ENCODE data around the gene CCNB1. TPM values are rescaled to one million over a fixed set of nuclear protein-coding genes. Genes with fewer than 3 reads are reported as not detected.
"Not testable (repeated sequence)": the region's sequence is repeated elsewhere in the genome, so short reads cannot be mapped to it uniquely, and the experiment has no call there.

CCNB1 gene
- total RNA-seq (2014; rRNA removed; shearing (Covaris generic); ENCODE audit: low replicate concordance), result 58.5 and 96.4 TPM in 2 replicates

DNA sequence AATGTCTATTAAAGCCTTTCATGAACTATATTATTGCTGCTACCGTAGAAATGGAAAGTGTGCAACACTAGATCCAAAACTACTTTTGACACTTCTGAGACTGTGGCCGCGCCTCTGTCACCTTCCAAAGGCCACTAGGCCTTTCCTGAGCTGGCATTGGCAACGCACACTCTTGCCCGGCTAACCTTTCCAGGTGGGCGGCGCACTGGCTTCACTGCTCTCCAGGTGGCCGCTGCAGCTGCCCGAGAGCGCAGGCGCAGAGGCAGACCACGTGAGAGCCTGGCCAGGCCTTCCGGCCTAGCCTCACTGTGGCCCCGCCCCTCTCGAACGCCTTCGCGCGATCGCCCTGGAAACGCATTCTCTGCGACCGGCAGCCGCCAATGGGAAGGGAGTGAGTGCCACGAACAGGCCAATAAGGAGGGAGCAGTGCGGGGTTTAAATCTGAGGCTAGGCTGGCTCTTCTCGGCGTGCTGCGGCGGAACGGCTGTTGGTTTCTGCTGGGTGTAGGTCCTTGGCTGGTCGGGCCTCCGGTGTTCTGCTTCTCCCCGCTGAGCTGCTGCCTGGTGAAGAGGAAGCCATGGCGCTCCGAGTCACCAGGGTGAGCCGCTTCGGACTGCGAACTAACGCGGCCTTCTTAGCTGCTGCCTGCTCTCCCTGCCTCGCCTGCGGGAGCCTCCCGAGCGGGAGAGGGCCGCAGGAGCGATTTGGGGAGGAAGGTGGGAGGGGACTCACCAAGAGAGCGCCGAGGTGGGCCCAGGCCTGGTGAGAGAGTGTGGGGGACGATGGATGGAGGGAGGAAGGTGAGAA is at the start of gene CCNB1:
CCNB1 (plus strand) TSS at position 465 of the 807 bp plus-strand sequence; CDS start at position 578, 113 bp downstream.
- peak; percentile 99 for DNase-seq
- peak within 1 kb of the TSS; percentile 96 for H3K9ac ChIP-seq (ENCODE audit: low read length)

DNA sequence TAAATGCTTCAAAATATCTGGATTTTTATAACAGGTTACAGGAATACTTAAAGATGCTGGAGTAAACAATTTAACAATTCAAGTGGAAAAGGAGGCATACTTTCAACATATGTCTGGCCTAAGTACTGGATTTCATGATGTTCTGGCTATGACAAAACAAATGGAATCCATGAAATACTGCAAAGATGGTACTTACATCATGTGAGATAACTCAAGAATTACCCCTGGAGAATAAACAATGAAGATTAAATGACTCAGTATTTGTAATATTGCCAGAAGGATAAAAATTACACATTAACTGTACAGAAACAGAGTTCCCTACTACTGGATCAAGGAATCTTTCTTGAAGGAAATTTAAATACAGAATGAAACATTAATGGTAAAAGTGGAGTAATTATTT is 37.5 kb upstream of the CCNB1 start:
- no peak for DNase-seq
- no peak overlapping the region for H3K9ac ChIP-seq (ENCODE audit: low read length)
- H3K79me2 ChIP-seq (ENCODE audit: low read length), result no peaks in the 10 kb centered on the region
- no peak overlapping the region for H3K4me2 ChIP-seq (ENCODE audit: low read depth, low read length, poor library complexity, severe bottlenecking)
- H2AFZ ChIP-seq (ENCODE audit: low read length), result no peak overlapping the region
- H3K4me3 ChIP-seq (ENCODE audit: low read length), result no peak overlapping the region
- no peaks in the 10 kb centered on the region for H3K27me3 ChIP-seq (ENCODE audit: low read length)
- H3K9me2 ChIP-seq (replicated peaks; ENCODE audit: insufficient read depth, low read length), result no peaks in the 10 kb centered on the region
- H4K20me1 ChIP-seq (ENCODE audit: insufficient read depth, low read depth, low read length), result no peaks in the 10 kb centered on the region
- peaks cover 26% of the 10 kb centered on the region; the same call in 1 of the 2 replicates for H3K36me3 ChIP-seq (ENCODE audit: insufficient read depth, low read length)
- no peak overlapping the region for H3K27ac ChIP-seq (ENCODE audit: low read length)
- no peaks in the 10 kb centered on the region for H3K9me3 ChIP-seq (ENCODE audit: low read length)
- H3K4me1 ChIP-seq (ENCODE audit: low read length), result peaks cover 21% of the 10 kb centered on the region

More for the DNA sequence above, at the start of gene CCNB1:
- Histone ChIP-seq H3K27me3 (ENCODE audit: low read length) (no peaks in the 10 kb centered on the region), H3K9me2 (replicated peaks; ENCODE audit: insufficient read depth, low read length) (no peaks in the 10 kb centered on the region), H3K36me3 (ENCODE audit: insufficient read depth, low read length) (peaks cover 31% of the 10 kb centered on the region), H3K27ac (ENCODE audit: low read length) (peak within 1 kb of the TSS; percentile 84), H2AFZ (ENCODE audit: low read length) (peak within 1 kb of the TSS; percentile 69), H3K79me2 (ENCODE audit: low read length) (peaks cover 18% of the 10 kb centered on the region), H3K4me1 (ENCODE audit: low read length) (peaks cover 22% of the 10 kb centered on the region), H4K20me1 (ENCODE audit: insufficient read depth, low read depth, low read length) (no peaks in the 10 kb centered on the region), H3K9me3 (ENCODE audit: low read length) (no peaks in the 10 kb centered on the region), H3K4me3 (ENCODE audit: low read length) (peak within 1 kb of the TSS; percentile 97), H3K4me2 (ENCODE audit: low read depth, low read length, poor library complexity, severe bottlenecking) (peak within 1 kb of the TSS; percentile 95)

DNA sequence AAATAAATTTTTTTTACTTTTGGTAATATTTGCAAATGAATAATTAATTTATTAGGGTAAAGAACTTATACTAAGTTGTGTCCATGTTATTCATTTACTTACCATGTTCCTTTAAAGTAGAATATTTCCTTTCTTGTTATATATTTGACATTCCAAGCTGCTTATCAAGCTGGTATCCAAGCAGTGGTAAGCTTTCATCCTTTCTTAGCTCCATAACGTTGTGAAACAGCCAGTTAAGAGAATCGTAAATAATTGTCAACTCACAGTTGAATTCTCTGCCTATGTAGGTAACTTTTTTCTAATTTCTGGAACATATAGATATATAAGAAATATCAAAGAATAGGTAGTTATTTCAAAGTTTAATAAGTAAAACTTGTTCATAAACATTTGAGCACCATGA is 36.7 kb upstream of the CCNB1 start:
- no peaks in the 10 kb centered on the region for H3K9me3 ChIP-seq (ENCODE audit: low read length)
- H3K27ac ChIP-seq (ENCODE audit: low read length), result peak overlapping the region; percentile 65; the same call in 1 of the 2 replicates
- H3K4me2 ChIP-seq (ENCODE audit: low read depth, low read length, poor library complexity, severe bottlenecking), result peak overlapping the region; percentile 40
- H4K20me1 ChIP-seq (ENCODE audit: insufficient read depth, low read depth, low read length), result no peaks in the 10 kb centered on the region
- peaks cover 23% of the 10 kb centered on the region for H3K4me1 ChIP-seq (ENCODE audit: low read length)
- no peaks in the 10 kb centered on the region for H3K9me2 ChIP-seq (replicated peaks; ENCODE audit: insufficient read depth, low read length)
- no peaks in the 10 kb centered on the region for H3K27me3 ChIP-seq (ENCODE audit: low read length)
- H3K4me3 ChIP-seq (ENCODE audit: low read length), result no peak overlapping the region
- no peak overlapping the region for H3K9ac ChIP-seq (ENCODE audit: low read length)
- no peak overlapping the region for H2AFZ ChIP-seq (ENCODE audit: low read length)
- peaks cover 26% of the 10 kb centered on the region; the same call in 1 of the 2 replicates for H3K36me3 ChIP-seq (ENCODE audit: insufficient read depth, low read length)
- DNase-seq, result no peak
- H3K79me2 ChIP-seq (ENCODE audit: low read length), result no peaks in the 10 kb centered on the region

GRCh38 chr5:69131304-69131703 is 35.6 kb upstream of the CCNB1 start:
- Histone ChIP-seq H3K9me2 (replicated peaks; ENCODE audit: insufficient read depth, low read length) (no peaks in the 10 kb centered on the region), H4K20me1 (ENCODE audit: insufficient read depth, low read depth, low read length) (no peaks in the 10 kb centered on the region), H3K27me3 (ENCODE audit: low read length) (no peaks in the 10 kb centered on the region), H3K36me3 (ENCODE audit: insufficient read depth, low read length) (peaks cover 22% of the 10 kb centered on the region; the same call in 1 of the 2 replicates), H3K4me1 (ENCODE audit: low read length) (peaks cover 34% of the 10 kb centered on the region), H3K4me2 (ENCODE audit: low read depth, low read length, poor library complexity, severe bottlenecking) (peak overlapping the region; percentile 40), H3K4me3 (ENCODE audit: low read length) (no peak overlapping the region), H3K9ac (ENCODE audit: low read length) (no peak overlapping the region), H2AFZ (ENCODE audit: low read length) (no peak overlapping the region), H3K27ac (ENCODE audit: low read length) (peak overlapping the region; percentile 65; the same call in 1 of the 2 replicates), H3K79me2 (ENCODE audit: low read length) (no peaks in the 10 kb centered on the region), H3K9me3 (ENCODE audit: low read length) (no peaks in the 10 kb centered on the region)
- no peak for DNase-seq

DNA sequence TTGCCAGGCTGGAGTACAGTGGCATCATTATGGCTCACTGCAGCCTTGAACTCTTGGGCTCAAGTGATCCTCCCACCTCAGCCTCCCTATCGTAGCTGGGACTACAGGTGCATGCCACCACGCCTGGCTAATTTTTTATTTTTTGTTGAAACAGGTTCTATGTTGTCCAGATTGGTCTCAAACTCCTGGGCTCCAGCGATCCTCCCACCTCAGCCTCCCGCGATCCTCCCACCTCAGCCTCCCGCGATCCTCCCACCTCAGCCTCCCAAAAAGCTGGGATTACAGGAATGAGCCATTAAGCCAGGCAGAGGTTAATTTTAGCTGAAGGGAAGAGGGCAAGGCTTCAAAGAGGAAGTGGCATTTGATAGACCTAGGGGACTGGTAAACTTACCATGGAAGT is 32.8 kb upstream of the CCNB1 start:
- Histone ChIP-seq H3K9ac (ENCODE audit: low read length) (no peak overlapping the region), H4K20me1 (ENCODE audit: insufficient read depth, low read depth, low read length) (no peaks in the 10 kb centered on the region), H3K27me3 (ENCODE audit: low read length) (no peaks in the 10 kb centered on the region), H3K79me2 (ENCODE audit: low read length) (no peaks in the 10 kb centered on the region), H3K36me3 (ENCODE audit: insufficient read depth, low read length) (peaks cover 9% of the 10 kb centered on the region; the same call in 1 of the 2 replicates), H3K9me2 (replicated peaks; ENCODE audit: insufficient read depth, low read length) (no peaks in the 10 kb centered on the region), H3K4me3 (ENCODE audit: low read length) (no peak overlapping the region), H2AFZ (ENCODE audit: low read length) (no peak overlapping the region), H3K4me2 (ENCODE audit: low read depth, low read length, poor library complexity, severe bottlenecking) (no peak overlapping the region), H3K9me3 (ENCODE audit: low read length) (no peaks in the 10 kb centered on the region), H3K27ac (ENCODE audit: low read length) (0 out of 2 replicates have a peak overlapping the region, but pooled peaks have one; percentile 2), H3K4me1 (ENCODE audit: low read length) (peaks cover 38% of the 10 kb centered on the region)
- DNase-seq, result no peak

DNA sequence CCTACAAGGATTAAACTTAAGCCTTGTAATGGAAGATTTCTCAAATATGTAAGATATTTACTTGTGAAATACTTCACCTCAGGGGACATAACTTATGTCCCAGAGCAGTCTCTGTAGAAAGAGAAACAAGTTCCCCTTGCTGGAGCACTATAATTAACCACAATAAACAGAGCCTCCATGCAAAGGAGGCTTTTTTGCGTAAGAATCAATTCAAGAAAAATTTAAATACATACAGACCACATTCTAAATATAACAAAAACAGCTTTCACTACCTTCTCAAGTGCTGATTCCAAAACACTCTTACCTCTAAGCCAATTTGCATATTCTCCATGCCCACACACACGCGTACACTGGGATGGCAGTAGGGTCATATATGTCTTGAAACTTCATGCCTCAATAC is 30.7 kb upstream of the CCNB1 start:
- Histone ChIP-seq H3K4me3 (ENCODE audit: low read length) (peak overlapping the region; percentile 7), H3K9me2 (replicated peaks; ENCODE audit: insufficient read depth, low read length) (no peaks in the 10 kb centered on the region), H3K9me3 (ENCODE audit: low read length) (no peaks in the 10 kb centered on the region), H3K79me2 (ENCODE audit: low read length) (no peaks in the 10 kb centered on the region), H3K27me3 (ENCODE audit: low read length) (no peaks in the 10 kb centered on the region), H3K27ac (ENCODE audit: low read length) (peak overlapping the region; percentile 78), H3K4me1 (ENCODE audit: low read length) (peaks cover 18% of the 10 kb centered on the region), H3K4me2 (ENCODE audit: low read depth, low read length, poor library complexity, severe bottlenecking) (peak overlapping the region; percentile 55), H2AFZ (ENCODE audit: low read length) (peak overlapping the region; percentile 82; the same call in 1 of the 2 replicates), H4K20me1 (ENCODE audit: insufficient read depth, low read depth, low read length) (no peaks in the 10 kb centered on the region), H3K9ac (ENCODE audit: low read length) (no peak overlapping the region), H3K36me3 (ENCODE audit: insufficient read depth, low read length) (no peaks in the 10 kb centered on the region)
- DNase-seq, result peak; percentile 65

DNA sequence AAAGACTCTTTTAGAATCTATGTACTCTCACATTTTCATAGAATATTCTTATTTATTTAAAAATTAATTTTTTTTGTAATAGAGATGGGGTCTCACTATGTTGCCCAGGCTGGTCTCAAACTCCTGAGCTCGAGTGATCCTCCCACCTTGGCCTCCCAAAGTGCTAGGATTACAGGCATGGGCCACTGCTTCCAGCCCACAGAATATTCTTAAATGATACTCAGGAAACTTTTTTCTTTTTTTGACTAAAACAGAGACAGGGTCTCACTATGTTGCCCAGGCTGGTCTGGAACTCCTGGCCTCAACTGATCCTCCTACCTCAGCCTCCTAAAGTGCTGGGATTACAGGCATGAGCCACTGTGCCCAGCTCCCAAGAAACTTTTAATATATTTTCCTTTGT is 29.7 kb upstream of the CCNB1 start:
- H3K79me2 ChIP-seq (ENCODE audit: low read length); DNase-seq; H3K27ac ChIP-seq (ENCODE audit: low read length); H2AFZ ChIP-seq (ENCODE audit: low read length); H3K27me3 ChIP-seq (ENCODE audit: low read length); H3K9ac ChIP-seq (ENCODE audit: low read length); H4K20me1 ChIP-seq (ENCODE audit: insufficient read depth, low read depth, low read length); H3K36me3 ChIP-seq (ENCODE audit: insufficient read depth, low read length); H3K9me2 ChIP-seq (replicated peaks; ENCODE audit: insufficient read depth, low read length); H3K4me3 ChIP-seq (ENCODE audit: low read length); H3K4me2 ChIP-seq (ENCODE audit: low read depth, low read length, poor library complexity, severe bottlenecking); H3K9me3 ChIP-seq (ENCODE audit: low read length): not testable (repeated sequence)
- peaks cover 17% of the 10 kb centered on the region for H3K4me1 ChIP-seq (ENCODE audit: low read length)

GRCh38 chr5:69137807-69138206 is 29.1 kb upstream of the CCNB1 start:
- Histone ChIP-seq H3K4me2 (ENCODE audit: low read depth, low read length, poor library complexity, severe bottlenecking) (no peak overlapping the region), H3K9ac (ENCODE audit: low read length) (no peak overlapping the region), H3K9me3 (ENCODE audit: low read length) (no peaks in the 10 kb centered on the region), H3K36me3 (ENCODE audit: insufficient read depth, low read length) (no peaks in the 10 kb centered on the region), H3K9me2 (replicated peaks; ENCODE audit: insufficient read depth, low read length) (no peaks in the 10 kb centered on the region), H3K4me3 (ENCODE audit: low read length) (no peak overlapping the region), H3K4me1 (ENCODE audit: low read length) (peaks cover 17% of the 10 kb centered on the region), H3K27me3 (ENCODE audit: low read length) (no peaks in the 10 kb centered on the region), H4K20me1 (ENCODE audit: insufficient read depth, low read depth, low read length) (no peaks in the 10 kb centered on the region), H3K27ac (ENCODE audit: low read length) (no peak overlapping the region), H2AFZ (ENCODE audit: low read length) (no peak overlapping the region), H3K79me2 (ENCODE audit: low read length) (no peaks in the 10 kb centered on the region)
- DNase-seq, result no peak

Measured in Karpas-422 (cell line).